AG04450 (cell line): ENCODE measurements around the gene RFXAP. TPM values are rescaled to one million over a fixed set of nuclear protein-coding genes. Genes with fewer than 3 reads are reported as not detected.

Source experiments
- CTCF ChIA-PET: fragments of 300-600, 350-600 bp; formaldehyde crosslinking; extraction: SDS; loops from one replicate; lab custom pipeline; 2022; ENCODE audit warnings: antibody characterized with exemption, inconsistent platforms; lab: Charles Lee
- POLR2A ChIA-PET: fragments of 350-600 bp; formaldehyde crosslinking; extraction: SDS; loops from one replicate; lab custom pipeline; 2021; ENCODE audit warnings: antibody characterized with exemption, inconsistent platforms; lab: Yijun Ruan, JAX
- DNase-seq: peaks from one replicate; pipeline ENCODE4 v3.0.0-alpha.2; 2011; ENCODE audit warnings: low read depth, low spot score
- H3K27ac ChIP-seq: one replicate; pipeline ENCODE4 v1.5.1; 2012; ENCODE audit warnings: low read depth, low read length, control low read depth
- H3K27me3 ChIP-seq: one replicate; pipeline ENCODE4 v1.6.0; 2012; ENCODE audit warnings: low read length; ENCODE audit not compliant: control insufficient read depth, insufficient read depth
- H3K4me3 ChIP-seq: 2 replicates; pipeline ENCODE4 v1.5.1; 2011; ENCODE audit warnings: mild to moderate bottlenecking, low read depth, low read length, control low read depth
- H3K9me3 ChIP-seq: 2 replicates; pipeline ENCODE4 v1.5.1; 2012; ENCODE audit warnings: low read length; ENCODE audit not compliant: control insufficient read depth, insufficient read depth
- CTCF ChIP-seq: IDR thresholded peaks from 2 replicates; pipeline ENCODE4 v1.5.1; 2011; ENCODE audit warnings: low read depth, low read length, control low read depth, inconsistent platforms
- polyA plus RNA-seq: library from polyadenylated mRNA; depleted of rRNA; stranded (reverse); fragments of >200 nt; gene quantifications from 2 replicates; pipeline ENCODE4 v1.2.3, GENCODE V29; 2011

The RFXAP gene
- polyA plus RNA-seq, 1 experiment = 4.0 TPM

- ChIA-PET CTCF (no interaction called here), POLR2A (no interaction called here)
- Histone ChIP-seq H3K27me3 (no peaks in the 10 kb centered on the region), H3K9me3 (no peaks in the 10 kb centered on the region; the same call in 1 of the 2 replicates), H3K27ac (no peak overlapping the region), H3K4me3 (peak overlapping the region; percentile 80)
- TF ChIP-seq CTCF = no peak
- DNase-seq = no peak
Measured at GRCh38 chr13:36820222-36820621, 1.2 kb downstream of the RFXAP start.

GRCh38 chr13:36822785-36823184 lies 3.8 kb downstream of the RFXAP start:
- CTCF ChIA-PET = interaction anchor here (0.8 to 1.5 kb wide), 2 partner anchors 87 to 158 kb away, joined by 3 to 8 read pairs; no protein-coding TSS in a partner anchor

GRCh38 chr13:36829753-36830152 lies 10.7 kb downstream of the RFXAP start:
- CTCF ChIA-PET = interaction anchor here (1.0 to 2.1 kb wide), 5 partner anchors 11 to 547 kb away, joined by 3 to 10 read pairs (median 4); no protein-coding TSS in a partner anchor
- TF ChIP-seq CTCF = no peak
- Histone ChIP-seq H3K27ac (no peak overlapping the region), H3K27me3 (no peaks in the 10 kb centered on the region), H3K9me3 (no peaks in the 10 kb centered on the region), H3K4me3 (no peak overlapping the region)
- no peak for DNase-seq
- POLR2A ChIA-PET = no interaction called here

More at GRCh38 chr13:36822785-36823184, 3.8 kb downstream of the RFXAP start:
- no peak overlapping the region for H3K27ac ChIP-seq
- H3K4me3 ChIP-seq = no peak overlapping the region
- no peaks in the 10 kb centered on the region for H3K27me3 ChIP-seq
- no peak for DNase-seq
- POLR2A ChIA-PET = no interaction called here
- TF ChIP-seq CTCF = no peak
- H3K9me3 ChIP-seq = no peaks in the 10 kb centered on the region; the same call in 1 of the 2 replicates

- DNase-seq = no peak
- TF ChIP-seq CTCF = no peak
- no peak overlapping the region for H3K4me3 ChIP-seq
- H3K27ac ChIP-seq = no peak overlapping the region
- H3K27me3 ChIP-seq = no peaks in the 10 kb centered on the region
- CTCF ChIA-PET = interaction anchor here (1.0 to 1.9 kb wide), 2 partner anchors 9 to 17 kb away, joined by 4 read pairs; no protein-coding TSS in a partner anchor
- no peaks in the 10 kb centered on the region for H3K9me3 ChIP-seq
- POLR2A ChIA-PET = no interaction called here
Measured at GRCh38 chr13:36831291-36831690, 12.3 kb downstream of the RFXAP start.

GRCh38 chr13:36834299-36834698 lies 15.3 kb downstream of the RFXAP start:
- ChIA-PET POLR2A (no interaction called here), CTCF (interaction anchor here (2.3 kb wide), 1 partner anchor 24 kb away, joined by 11 read pairs; no protein-coding TSS in a partner anchor)
- Histone ChIP-seq H3K4me3 (no peak overlapping the region), H3K27me3 (no peaks in the 10 kb centered on the region), H3K27ac (no peak overlapping the region), H3K9me3 (no peaks in the 10 kb centered on the region)
- TF ChIP-seq CTCF = no peak
- DNase-seq = no peak
